ENCODE measurements around the gene CELF4. TPM values are rescaled to one million over a fixed set of nuclear protein-coding genes. Genes with fewer than 3 reads are reported as not detected.

The CELF4 gene
- total and polyA plus RNA-seq, 4 donors: 0.24 to 3.0 (median 1.3) TPM

DNA sequence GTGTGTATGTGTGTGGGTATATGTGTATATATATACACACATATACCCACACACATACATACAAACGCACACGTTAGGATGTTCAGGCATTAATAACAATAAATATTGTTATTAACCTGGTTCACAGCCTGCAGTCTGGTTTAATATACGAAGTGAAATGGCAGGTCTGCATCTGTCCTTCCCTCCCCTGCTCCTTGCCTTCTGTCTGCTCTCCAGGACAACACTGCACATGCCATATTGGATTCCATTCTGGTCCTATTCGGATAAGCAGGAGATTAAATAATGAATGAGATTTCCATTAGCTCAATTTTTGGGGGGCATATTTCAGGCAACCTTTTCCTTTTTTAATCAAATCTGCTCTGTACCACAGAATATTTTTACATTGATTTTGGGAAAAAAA is 158.0 kb downstream of the CELF4 start:
- H3K27ac ChIP-seq (ENCODE audit: low read depth in 1 of 2, low read length in 1 of 2): no peak overlapping the region
- TF ChIP-seq, protein P1, sequence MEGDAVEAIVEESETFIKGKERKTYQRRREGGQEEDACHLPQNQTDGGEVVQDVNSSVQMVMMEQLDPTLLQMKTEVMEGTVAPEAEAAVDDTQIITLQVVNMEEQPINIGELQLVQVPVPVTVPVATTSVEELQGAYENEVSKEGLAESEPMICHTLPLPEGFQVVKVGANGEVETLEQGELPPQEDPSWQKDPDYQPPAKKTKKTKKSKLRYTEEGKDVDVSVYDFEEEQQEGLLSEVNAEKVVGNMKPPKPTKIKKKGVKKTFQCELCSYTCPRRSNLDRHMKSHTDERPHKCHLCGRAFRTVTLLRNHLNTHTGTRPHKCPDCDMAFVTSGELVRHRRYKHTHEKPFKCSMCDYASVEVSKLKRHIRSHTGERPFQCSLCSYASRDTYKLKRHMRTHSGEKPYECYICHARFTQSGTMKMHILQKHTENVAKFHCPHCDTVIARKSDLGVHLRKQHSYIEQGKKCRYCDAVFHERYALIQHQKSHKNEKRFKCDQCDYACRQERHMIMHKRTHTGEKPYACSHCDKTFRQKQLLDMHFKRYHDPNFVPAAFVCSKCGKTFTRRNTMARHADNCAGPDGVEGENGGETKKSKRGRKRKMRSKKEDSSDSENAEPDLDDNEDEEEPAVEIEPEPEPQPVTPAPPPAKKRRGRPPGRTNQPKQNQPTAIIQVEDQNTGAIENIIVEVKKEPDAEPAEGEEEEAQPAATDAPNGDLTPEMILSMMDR (IDR thresholded peaks at IDR 0.05; ENCODE audit: control extremely low read depth, extremely low read depth): no peak
- peaks cover 0 to 6% (median 0%) of the 10 kb centered on the region in 4 donors for H3K9me3 ChIP-seq (ENCODE audit: control insufficient read depth in 4 of 4, insufficient read depth in 3 of 4, low read length in 3 of 4)
- ATAC-seq (ENCODE audit: insufficient read depth, low FRiP score): no peak
- H3K4me3 ChIP-seq: no peak overlapping the region
- 63 to 76% methylated on average over 4 of the region's 4 CpGs for WGBS, 2 donors
- peaks cover 0 to 24% (median 13%) of the 10 kb centered on the region in 5 donors for H3K4me1 ChIP-seq (ENCODE audit: control insufficient read depth in 5 of 5, insufficient read depth in 5 of 5, low read length in 5 of 5)
- DNase-seq: no peak
- no peaks in the 10 kb centered on the region for H3K27me3 ChIP-seq (ENCODE audit: control insufficient read depth in 3 of 3, insufficient read depth in 3 of 3, low read length in 2 of 3)
- H3K36me3 ChIP-seq (ENCODE audit: control insufficient read depth in 4 of 4, insufficient read depth in 4 of 4, low read length in 4 of 4): no peaks in the 10 kb centered on the region
- no peak overlapping the region for H3K9ac ChIP-seq (ENCODE audit: insufficient read depth in 1 of 2, low read length in 2 of 2)

DNA sequence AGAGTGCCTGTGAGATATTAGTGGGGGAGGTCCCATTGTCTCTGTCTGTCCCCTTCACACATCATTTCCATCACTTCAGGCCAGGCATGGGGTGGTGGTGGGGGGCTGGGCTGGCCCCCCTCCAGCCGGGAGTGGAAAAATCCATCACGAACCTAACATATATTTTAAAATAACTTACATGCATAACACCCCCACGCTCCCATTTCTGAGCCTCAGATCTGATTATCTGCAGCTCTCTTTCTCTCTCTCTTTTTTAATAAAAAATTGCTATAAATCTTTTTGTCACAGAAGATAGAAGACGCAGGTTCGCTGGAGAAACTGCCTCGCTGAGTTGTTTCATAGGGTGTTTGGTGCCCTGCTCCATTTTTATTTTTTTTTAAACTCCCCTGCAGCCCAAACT is 159.8 kb downstream of the CELF4 start:
- Histone ChIP-seq H3K4me3 (no peak overlapping the region), H3K9ac (ENCODE audit: insufficient read depth in 1 of 2, low read length in 2 of 2) (no peak overlapping the region), H3K27me3 (ENCODE audit: control insufficient read depth in 3 of 3, insufficient read depth in 3 of 3, low read length in 2 of 3) (no peaks in the 10 kb centered on the region), H3K4me1 (ENCODE audit: control insufficient read depth in 5 of 5, insufficient read depth in 5 of 5, low read length in 5 of 5) (peaks cover 0 to 28% (median 15%) of the 10 kb centered on the region in 5 donors), H3K27ac (ENCODE audit: low read depth in 1 of 2, low read length in 1 of 2) (no peak overlapping the region), H3K36me3 (ENCODE audit: control insufficient read depth in 4 of 4, insufficient read depth in 4 of 4, low read length in 4 of 4) (no peaks in the 10 kb centered on the region), H3K9me3 (ENCODE audit: control insufficient read depth in 4 of 4, insufficient read depth in 3 of 4, low read length in 3 of 4) (no peaks in the 10 kb centered on the region)
- WGBS, 2 donors: 83 to 85% methylated on average over 6 of the region's 6 CpGs
- no peak for ATAC-seq (ENCODE audit: insufficient read depth, low FRiP score)
- no peak for DNase-seq
- TF ChIP-seq, protein P1 (IDR thresholded peaks at IDR 0.05; ENCODE audit: control extremely low read depth, extremely low read depth): no peak

DNA sequence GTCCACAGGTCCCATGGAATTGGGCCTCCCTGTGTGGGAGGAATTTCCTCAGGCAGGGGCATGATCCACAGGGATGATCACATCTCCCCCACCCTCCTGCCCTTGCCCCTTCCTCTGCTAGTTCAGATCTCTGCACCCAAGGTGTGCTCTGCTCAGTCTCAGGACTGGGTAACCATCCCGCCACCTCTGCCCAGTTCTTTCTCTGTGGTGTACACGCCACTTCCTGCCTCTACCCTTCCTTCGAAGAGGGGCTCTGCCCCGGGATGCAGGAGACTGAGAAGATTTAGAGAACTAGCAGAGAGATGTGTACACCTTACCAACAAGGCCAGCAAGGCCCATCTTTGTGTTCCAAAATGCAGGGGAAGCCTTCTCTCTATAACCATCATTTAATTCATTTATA is 160.4 kb downstream of the CELF4 start:
- no peak for DNase-seq
- no peak for ATAC-seq (ENCODE audit: insufficient read depth, low FRiP score)
- Histone ChIP-seq H3K36me3 (ENCODE audit: control insufficient read depth in 4 of 4, insufficient read depth in 4 of 4, low read length in 4 of 4) (no peaks in the 10 kb centered on the region), H3K4me3 (no peak overlapping the region), H3K27ac (ENCODE audit: low read depth in 1 of 2, low read length in 1 of 2) (no peak overlapping the region), H3K4me1 (ENCODE audit: control insufficient read depth in 5 of 5, insufficient read depth in 5 of 5, low read length in 5 of 5) (peaks cover 0 to 24% (median 15%) of the 10 kb centered on the region in 5 donors), H3K27me3 (ENCODE audit: control insufficient read depth in 3 of 3, insufficient read depth in 3 of 3, low read length in 2 of 3) (no peaks in the 10 kb centered on the region), H3K9ac (ENCODE audit: insufficient read depth in 1 of 2, low read length in 2 of 2) (no peak overlapping the region), H3K9me3 (ENCODE audit: control insufficient read depth in 4 of 4, insufficient read depth in 3 of 4, low read length in 3 of 4) (no peaks in the 10 kb centered on the region)
- TF ChIP-seq, protein P1 (IDR thresholded peaks at IDR 0.05; ENCODE audit: control extremely low read depth, extremely low read depth): no peak
- WGBS, 2 donors: 54 to 67% methylated on average over 4 of the region's 4 CpGs

DNA sequence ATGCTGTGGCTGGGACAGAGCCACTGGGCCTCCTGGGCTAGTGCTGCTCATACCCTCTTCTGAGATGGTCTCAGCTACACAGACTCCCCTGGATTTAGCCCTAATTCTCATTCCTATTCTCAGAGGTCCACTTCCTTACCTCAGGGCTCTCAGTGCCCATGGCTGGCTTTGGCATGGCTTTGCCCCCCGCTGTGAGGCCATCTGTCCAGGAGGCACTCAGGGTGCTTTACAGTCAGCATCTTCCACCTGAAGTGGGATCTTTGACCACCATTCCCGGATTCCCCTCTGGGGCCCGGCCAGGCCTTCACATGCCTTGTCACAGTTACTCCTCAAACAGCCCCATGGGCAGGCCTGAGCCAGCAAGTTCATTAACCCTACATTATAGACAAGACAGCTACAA is 161.8 kb downstream of the CELF4 start:
- no peak for DNase-seq
- H3K9me3 ChIP-seq (ENCODE audit: control insufficient read depth in 4 of 4, insufficient read depth in 3 of 4, low read length in 3 of 4): no peaks in the 10 kb centered on the region
- no peak overlapping the region for H3K27ac ChIP-seq (ENCODE audit: low read depth in 1 of 2, low read length in 1 of 2)
- peak overlapping the region in 1 of 2 donors; percentile 26 for H3K9ac ChIP-seq (ENCODE audit: insufficient read depth in 1 of 2, low read length in 2 of 2)
- H3K4me3 ChIP-seq: no peak overlapping the region
- TF ChIP-seq, protein P1 (IDR thresholded peaks at IDR 0.05; ENCODE audit: control extremely low read depth, extremely low read depth): no peak
- no peaks in the 10 kb centered on the region for H3K27me3 ChIP-seq (ENCODE audit: control insufficient read depth in 3 of 3, insufficient read depth in 3 of 3, low read length in 2 of 3)
- 83 to 90% methylated on average over 3 of the region's 3 CpGs for WGBS, 2 donors
- peaks cover 0 to 18% (median 15%) of the 10 kb centered on the region in 5 donors for H3K4me1 ChIP-seq (ENCODE audit: control insufficient read depth in 5 of 5, insufficient read depth in 5 of 5, low read length in 5 of 5)
- no peaks in the 10 kb centered on the region for H3K36me3 ChIP-seq (ENCODE audit: control insufficient read depth in 4 of 4, insufficient read depth in 4 of 4, low read length in 4 of 4)
- no peak for ATAC-seq (ENCODE audit: insufficient read depth, low FRiP score)
